ENCODE measurements around the gene TACC2.

TACC2 gene

DNA sequence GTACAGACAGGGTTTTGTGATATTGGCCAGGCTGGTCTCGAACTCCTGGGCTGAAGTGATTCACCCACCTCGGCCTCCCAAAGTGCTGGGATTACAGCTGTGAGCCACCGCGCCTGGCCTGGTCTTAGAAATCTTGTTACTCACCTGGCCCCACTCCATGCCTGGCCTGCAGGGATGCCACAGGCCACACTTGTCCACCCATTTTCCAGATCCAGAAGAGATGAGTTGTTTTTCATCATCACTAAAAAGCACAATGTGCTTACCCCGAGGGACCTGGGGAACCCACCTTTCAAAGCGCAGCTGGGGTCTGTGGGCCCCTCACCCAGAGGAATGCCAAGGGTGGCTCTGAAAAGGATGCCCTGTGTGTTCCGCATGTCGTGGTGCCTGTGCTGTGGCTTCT lies 134.2 kb downstream of the TACC2 start:
- Histone ChIP-seq H3K4me3 (ENCODE audit: low read length) (no peak overlapping the region), H3K27me3 (ENCODE audit: control insufficient read depth, insufficient read depth, low read length) (no peaks in the 10 kb centered on the region), H3K36me3 (ENCODE audit: control insufficient read depth, low read depth, low read length) (no peaks in the 10 kb centered on the region), H3K9ac (ENCODE audit: low read length) (no peak overlapping the region), H3K9me3 (ENCODE audit: control insufficient read depth, low read depth, low read length) (no peaks in the 10 kb centered on the region), H3K4me1 (ENCODE audit: control insufficient read depth, low read depth, low read length) (peaks cover 10% of the 10 kb centered on the region), H3K27ac (ENCODE audit: low read length) (no peak overlapping the region)

DNA sequence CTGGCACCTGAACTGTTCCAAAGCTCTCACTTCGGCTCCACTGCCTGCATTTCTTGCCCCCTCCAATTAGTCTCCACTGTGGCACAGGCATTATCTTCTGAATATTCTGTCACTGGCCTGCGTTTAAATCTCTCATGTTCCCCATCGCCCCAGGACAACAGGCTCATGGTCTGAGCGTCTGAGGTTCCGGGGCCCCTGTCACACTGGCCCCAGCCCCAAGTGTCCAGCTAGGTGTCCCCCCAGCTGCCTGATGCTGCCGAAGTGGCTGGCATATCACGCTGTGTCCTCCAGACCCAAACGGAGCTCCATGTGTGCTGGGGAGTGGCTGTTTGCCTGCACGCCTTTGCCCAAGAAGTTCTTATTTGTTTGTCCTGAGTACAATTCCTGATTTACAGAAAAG lies 135.4 kb downstream of the TACC2 start:
- no peak overlapping the region for H3K9ac ChIP-seq (ENCODE audit: low read length)
- no peak overlapping the region for H3K27ac ChIP-seq (ENCODE audit: low read length)
- no peaks in the 10 kb centered on the region for H3K27me3 ChIP-seq (ENCODE audit: control insufficient read depth, insufficient read depth, low read length)
- H3K9me3 ChIP-seq (ENCODE audit: control insufficient read depth, low read depth, low read length) = no peaks in the 10 kb centered on the region
- no peak overlapping the region for H3K4me3 ChIP-seq (ENCODE audit: low read length)
- H3K4me1 ChIP-seq (ENCODE audit: control insufficient read depth, low read depth, low read length) = peaks cover 10% of the 10 kb centered on the region
- H3K36me3 ChIP-seq (ENCODE audit: control insufficient read depth, low read depth, low read length) = no peaks in the 10 kb centered on the region

GRCh38 chr10:122124808-122125207 lies 135.8 kb downstream of the TACC2 start:
- H3K27ac ChIP-seq (ENCODE audit: low read length) = no peak overlapping the region
- peaks cover 10% of the 10 kb centered on the region for H3K4me1 ChIP-seq (ENCODE audit: control insufficient read depth, low read depth, low read length)
- no peaks in the 10 kb centered on the region for H3K27me3 ChIP-seq (ENCODE audit: control insufficient read depth, insufficient read depth, low read length)
- no peaks in the 10 kb centered on the region for H3K36me3 ChIP-seq (ENCODE audit: control insufficient read depth, low read depth, low read length)
- no peaks in the 10 kb centered on the region for H3K9me3 ChIP-seq (ENCODE audit: control insufficient read depth, low read depth, low read length)
- H3K9ac ChIP-seq (ENCODE audit: low read length) = no peak overlapping the region
- no peak overlapping the region for H3K4me3 ChIP-seq (ENCODE audit: low read length)

- Histone ChIP-seq H3K27ac (ENCODE audit: low read length) (no peak overlapping the region), H3K9me3 (ENCODE audit: control insufficient read depth, low read depth, low read length) (no peaks in the 10 kb centered on the region), H3K4me1 (ENCODE audit: control insufficient read depth, low read depth, low read length) (peaks cover 13% of the 10 kb centered on the region), H3K36me3 (ENCODE audit: control insufficient read depth, low read depth, low read length) (no peaks in the 10 kb centered on the region), H3K27me3 (ENCODE audit: control insufficient read depth, insufficient read depth, low read length) (no peaks in the 10 kb centered on the region), H3K4me3 (ENCODE audit: low read length) (no peak overlapping the region), H3K9ac (ENCODE audit: low read length) (no peak overlapping the region)
Measured at GRCh38 chr10:122126763-122127659, 138.0 kb downstream of the TACC2 start.

DNA sequence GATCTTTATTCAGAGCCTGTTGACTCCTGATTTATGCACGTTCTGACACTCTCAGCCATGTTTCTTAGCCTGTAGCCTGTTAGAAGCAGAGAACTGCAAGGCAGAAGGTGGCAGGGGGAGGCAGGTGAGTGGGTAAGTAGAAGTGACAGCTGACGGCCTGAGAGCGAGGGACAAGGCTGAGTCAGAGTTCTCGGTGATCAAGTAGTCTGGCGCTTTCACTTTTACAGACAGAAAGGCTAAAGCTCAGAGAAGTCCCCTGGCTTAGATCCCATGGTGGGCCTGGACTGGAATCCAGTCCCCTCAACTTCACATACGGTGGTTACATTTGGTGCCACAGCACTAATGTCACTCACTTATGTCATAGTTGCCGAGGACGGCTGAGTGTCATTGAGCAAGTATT lies 139.0 kb downstream of the TACC2 start:
- Histone ChIP-seq H3K27ac (ENCODE audit: low read length) (no peak overlapping the region), H3K9ac (ENCODE audit: low read length) (no peak overlapping the region), H3K27me3 (ENCODE audit: control insufficient read depth, insufficient read depth, low read length) (no peaks in the 10 kb centered on the region), H3K4me1 (ENCODE audit: control insufficient read depth, low read depth, low read length) (peaks cover 19% of the 10 kb centered on the region), H3K36me3 (ENCODE audit: control insufficient read depth, low read depth, low read length) (no peaks in the 10 kb centered on the region), H3K4me3 (ENCODE audit: low read length) (no peak overlapping the region), H3K9me3 (ENCODE audit: control insufficient read depth, low read depth, low read length) (no peaks in the 10 kb centered on the region)

DNA sequence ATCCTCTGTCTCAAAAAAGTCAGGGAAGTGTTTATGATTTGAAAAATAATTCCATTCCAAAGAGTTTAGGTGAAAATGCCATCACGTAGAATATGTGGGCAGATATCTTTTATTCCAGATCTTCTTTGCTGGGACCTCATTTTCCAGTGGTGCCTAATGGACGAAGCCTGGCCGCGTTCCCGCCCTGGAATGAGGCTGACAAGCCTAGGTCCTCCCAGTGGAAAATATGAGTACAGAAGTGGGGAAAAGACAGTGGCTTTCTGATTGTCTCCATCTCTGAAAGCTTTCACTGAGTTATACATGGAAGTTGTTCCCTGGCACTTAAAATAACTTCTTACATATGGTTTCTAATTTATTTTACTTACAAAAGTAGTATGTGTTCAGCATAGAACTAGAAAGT lies 139.4 kb downstream of the TACC2 start:
- H3K27ac ChIP-seq (ENCODE audit: low read length) = no peak overlapping the region
- H3K4me1 ChIP-seq (ENCODE audit: control insufficient read depth, low read depth, low read length) = peaks cover 19% of the 10 kb centered on the region
- H3K9ac ChIP-seq (ENCODE audit: low read length) = no peak overlapping the region
- no peaks in the 10 kb centered on the region for H3K36me3 ChIP-seq (ENCODE audit: control insufficient read depth, low read depth, low read length)
- H3K27me3 ChIP-seq (ENCODE audit: control insufficient read depth, insufficient read depth, low read length) = no peaks in the 10 kb centered on the region
- H3K4me3 ChIP-seq (ENCODE audit: low read length) = no peak overlapping the region
- no peaks in the 10 kb centered on the region for H3K9me3 ChIP-seq (ENCODE audit: control insufficient read depth, low read depth, low read length)

DNA sequence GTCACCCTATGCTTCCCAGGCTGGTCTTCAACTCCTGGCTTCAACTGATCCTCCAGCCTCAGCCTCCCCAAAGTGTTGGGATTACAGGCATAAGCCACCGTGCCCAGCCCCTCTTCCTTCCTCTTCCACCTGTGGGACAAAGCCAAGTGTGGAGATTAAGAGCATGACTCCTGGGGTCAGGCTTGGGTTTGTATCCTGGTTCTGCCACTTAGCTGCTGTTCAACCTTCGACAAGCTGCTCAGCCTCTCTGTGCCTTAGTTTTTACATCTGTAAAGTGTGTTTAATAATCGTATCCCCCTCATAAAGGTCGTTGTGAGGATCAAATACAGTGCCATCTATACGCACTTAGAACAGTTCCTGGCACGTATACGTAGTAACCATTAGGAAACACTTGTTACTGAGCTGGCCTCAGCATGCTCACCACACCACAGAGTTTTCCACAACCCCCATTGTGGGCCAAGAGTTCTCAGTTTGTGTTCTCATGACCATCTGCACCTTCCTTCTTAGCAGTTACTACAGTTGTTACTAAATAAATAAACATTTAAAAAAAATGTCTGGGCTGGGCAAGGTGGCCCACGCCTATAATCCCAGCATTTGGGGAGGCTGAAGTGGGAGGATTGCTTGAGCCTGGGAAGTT lies 141.6 kb downstream of the TACC2 start:
- no peak overlapping the region for H3K27ac ChIP-seq (ENCODE audit: low read length)
- peaks cover 15% of the 10 kb centered on the region for H3K4me1 ChIP-seq (ENCODE audit: control insufficient read depth, low read depth, low read length)
- no peaks in the 10 kb centered on the region for H3K27me3 ChIP-seq (ENCODE audit: control insufficient read depth, insufficient read depth, low read length)

DNA sequence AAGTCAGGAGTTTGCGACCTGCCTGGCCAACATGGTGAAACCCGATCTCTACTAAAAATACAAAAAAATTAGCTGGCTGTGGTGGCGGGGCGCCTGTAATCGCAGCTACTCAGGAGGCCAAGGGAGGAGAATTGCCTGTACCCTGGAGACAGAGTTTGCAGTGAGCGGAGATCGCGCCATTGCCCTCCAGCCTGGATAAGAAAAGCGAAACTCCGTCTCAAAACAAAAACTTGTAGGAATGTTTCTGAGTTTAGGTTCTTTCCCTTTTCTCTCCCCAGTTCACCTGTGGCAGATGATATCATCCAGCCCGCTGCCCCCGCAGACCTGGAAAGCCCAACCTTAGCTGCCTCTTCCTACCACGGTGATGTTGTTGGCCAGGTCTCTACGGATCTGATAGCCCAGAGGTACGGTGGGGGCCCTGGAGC lies 143.4 kb downstream of the TACC2 start:
- H3K9ac ChIP-seq (ENCODE audit: low read length) = no peak overlapping the region

More for the DNA sequence above, 141.6 kb downstream of the TACC2 start:
- Histone ChIP-seq H3K9ac (ENCODE audit: low read length) (no peak overlapping the region), H3K4me3 (ENCODE audit: low read length) (no peak overlapping the region), H3K36me3 (ENCODE audit: control insufficient read depth, low read depth, low read length) (no peaks in the 10 kb centered on the region), H3K9me3 (ENCODE audit: control insufficient read depth, low read depth, low read length) (no peaks in the 10 kb centered on the region)

GRCh38 chr10:122132882-122133565 lies 144.1 kb downstream of the TACC2 start:
- no peak overlapping the region for H3K27ac ChIP-seq (ENCODE audit: low read length)
- no peaks in the 10 kb centered on the region for H3K9me3 ChIP-seq (ENCODE audit: control insufficient read depth, low read depth, low read length)
- H3K27me3 ChIP-seq (ENCODE audit: control insufficient read depth, insufficient read depth, low read length) = no peaks in the 10 kb centered on the region
- H3K36me3 ChIP-seq (ENCODE audit: control insufficient read depth, low read depth, low read length) = no peaks in the 10 kb centered on the region
- H3K4me3 ChIP-seq (ENCODE audit: low read length) = no peak overlapping the region
- H3K9ac ChIP-seq (ENCODE audit: low read length) = no peak overlapping the region
- H3K4me1 ChIP-seq (ENCODE audit: control insufficient read depth, low read depth, low read length) = peaks cover 10% of the 10 kb centered on the region

More for the DNA sequence above, 143.4 kb downstream of the TACC2 start:
- Histone ChIP-seq H3K36me3 (ENCODE audit: control insufficient read depth, low read depth, low read length) (no peaks in the 10 kb centered on the region), H3K4me3 (ENCODE audit: low read length) (no peak overlapping the region), H3K9me3 (ENCODE audit: control insufficient read depth, low read depth, low read length) (no peaks in the 10 kb centered on the region), H3K27ac (ENCODE audit: low read length) (no peak overlapping the region), H3K27me3 (ENCODE audit: control insufficient read depth, insufficient read depth, low read length) (no peaks in the 10 kb centered on the region), H3K4me1 (ENCODE audit: control insufficient read depth, low read depth, low read length) (peaks cover 10% of the 10 kb centered on the region)

- H3K36me3 ChIP-seq (ENCODE audit: control insufficient read depth, low read depth, low read length) = no peaks in the 10 kb centered on the region
- no peak overlapping the region for H3K9ac ChIP-seq (ENCODE audit: low read length)
- H3K9me3 ChIP-seq (ENCODE audit: control insufficient read depth, low read depth, low read length) = no peaks in the 10 kb centered on the region
- H3K4me3 ChIP-seq (ENCODE audit: low read length) = no peak overlapping the region
- H3K4me1 ChIP-seq (ENCODE audit: control insufficient read depth, low read depth, low read length) = peaks cover 10% of the 10 kb centered on the region
- no peaks in the 10 kb centered on the region for H3K27me3 ChIP-seq (ENCODE audit: control insufficient read depth, insufficient read depth, low read length)
- H3K27ac ChIP-seq (ENCODE audit: low read length) = no peak overlapping the region
Measured at GRCh38 chr10:122135251-122136025, 146.5 kb downstream of the TACC2 start.

Data from iPS-18a (cell line).